OCI-LY1 (cell line): Measurements from ENCODE around the gene CFAP221.

ENCODE experiments used
- EZH2 ChIP-seq: fragments of 200-600 bp; sonication (generic), shearing (Covaris generic); IDR thresholded peaks from 2 replicates; pipeline ENCODE4 v1.8.0; 2017; ENCODE audit warnings: borderline replicate concordance, mixed run types, mild to moderate bottlenecking, antibody characterized with exemption, low read length, moderate library complexity, mixed read lengths
- TF ChIP-seq, protein P1 (sequence below): fragments of 200-600 bp; sonication (generic), shearing (Covaris generic); IDR thresholded peaks from 2 replicates; pipeline ENCODE4 v1.5.1; 2017; ENCODE audit warnings: mild to moderate bottlenecking, antibody characterized with exemption, low read length, moderate library complexity, mixed read lengths

- TF ChIP-seq, protein P1, sequence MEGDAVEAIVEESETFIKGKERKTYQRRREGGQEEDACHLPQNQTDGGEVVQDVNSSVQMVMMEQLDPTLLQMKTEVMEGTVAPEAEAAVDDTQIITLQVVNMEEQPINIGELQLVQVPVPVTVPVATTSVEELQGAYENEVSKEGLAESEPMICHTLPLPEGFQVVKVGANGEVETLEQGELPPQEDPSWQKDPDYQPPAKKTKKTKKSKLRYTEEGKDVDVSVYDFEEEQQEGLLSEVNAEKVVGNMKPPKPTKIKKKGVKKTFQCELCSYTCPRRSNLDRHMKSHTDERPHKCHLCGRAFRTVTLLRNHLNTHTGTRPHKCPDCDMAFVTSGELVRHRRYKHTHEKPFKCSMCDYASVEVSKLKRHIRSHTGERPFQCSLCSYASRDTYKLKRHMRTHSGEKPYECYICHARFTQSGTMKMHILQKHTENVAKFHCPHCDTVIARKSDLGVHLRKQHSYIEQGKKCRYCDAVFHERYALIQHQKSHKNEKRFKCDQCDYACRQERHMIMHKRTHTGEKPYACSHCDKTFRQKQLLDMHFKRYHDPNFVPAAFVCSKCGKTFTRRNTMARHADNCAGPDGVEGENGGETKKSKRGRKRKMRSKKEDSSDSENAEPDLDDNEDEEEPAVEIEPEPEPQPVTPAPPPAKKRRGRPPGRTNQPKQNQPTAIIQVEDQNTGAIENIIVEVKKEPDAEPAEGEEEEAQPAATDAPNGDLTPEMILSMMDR = no peak
- no peak for TF ChIP-seq EZH2
Measured at GRCh38 chr2:119638246-119638645, 94.0 kb downstream of the CFAP221 start.
